GM15510 (cell line): ENCODE results near the gene PPP1R14C.

ENCODE experiments used
- POLR2A ChIP-seq: IDR thresholded peaks from 3 replicates; pipeline ENCODE4 v1.6.1; 2011; ENCODE audit warnings: borderline replicate concordance; ENCODE audit not compliant: insufficient read length; ENCODE audit errors: extremely low read depth

Gene PPP1R14C

GRCh38 chr6:150231525-150231850 is 88.6 kb downstream of the PPP1R14C start:
- no peak for TF ChIP-seq POLR2A

- TF ChIP-seq POLR2A, result no peak
Measured at GRCh38 chr6:150233843-150234269, 91.0 kb downstream of the PPP1R14C start.

DNA sequence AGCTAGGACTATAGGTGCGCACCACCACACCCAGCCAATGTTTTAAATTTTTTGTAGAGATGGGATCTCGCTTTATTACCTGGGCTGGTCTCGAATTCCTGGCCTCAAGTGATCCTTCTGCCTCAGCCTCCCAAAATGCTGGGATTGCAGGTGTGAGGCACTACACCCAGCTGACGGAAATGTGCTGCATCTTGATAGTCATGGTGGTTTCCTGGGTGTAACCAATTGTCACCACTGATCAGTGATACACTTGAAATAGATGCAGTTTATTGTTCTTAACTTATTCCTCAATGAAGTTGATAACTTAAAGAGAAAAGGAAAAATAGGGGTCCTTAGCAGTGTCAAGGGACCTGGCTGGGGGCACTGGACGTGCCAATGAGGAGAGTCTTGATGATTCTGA is 92.4 kb downstream of the PPP1R14C start:
- no peak for TF ChIP-seq POLR2A

GRCh38 chr6:150236114-150236513 is 93.3 kb downstream of the PPP1R14C start:
- no peak for TF ChIP-seq POLR2A

- no peak for TF ChIP-seq POLR2A
Measured at GRCh38 chr6:150236544-150236943, 93.7 kb downstream of the PPP1R14C start.

- no peak for TF ChIP-seq POLR2A
Measured at GRCh38 chr6:150237626-150238025, 94.8 kb downstream of the PPP1R14C start.

DNA sequence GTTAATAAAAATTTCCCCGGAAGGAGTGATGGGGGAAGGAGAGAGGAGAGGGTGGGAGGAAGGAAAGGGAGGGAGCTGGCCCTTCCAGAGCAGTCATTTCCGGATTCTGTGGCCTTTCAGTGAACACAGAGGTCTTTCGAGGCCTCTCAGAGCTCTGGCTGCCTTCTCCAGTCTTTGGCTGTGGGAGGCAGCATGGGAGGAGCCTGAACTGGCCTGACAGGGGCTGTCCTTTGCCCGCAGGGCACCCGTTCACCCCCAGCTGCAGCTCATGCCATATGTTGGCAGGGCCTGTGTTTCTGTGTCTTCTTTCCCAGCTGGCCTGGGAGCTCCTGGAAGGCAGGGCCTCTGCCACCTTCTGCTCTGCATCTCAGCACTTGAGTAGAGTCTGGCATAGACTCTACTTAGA is 95.5 kb downstream of the PPP1R14C start:
- TF ChIP-seq POLR2A, result no peak

DNA sequence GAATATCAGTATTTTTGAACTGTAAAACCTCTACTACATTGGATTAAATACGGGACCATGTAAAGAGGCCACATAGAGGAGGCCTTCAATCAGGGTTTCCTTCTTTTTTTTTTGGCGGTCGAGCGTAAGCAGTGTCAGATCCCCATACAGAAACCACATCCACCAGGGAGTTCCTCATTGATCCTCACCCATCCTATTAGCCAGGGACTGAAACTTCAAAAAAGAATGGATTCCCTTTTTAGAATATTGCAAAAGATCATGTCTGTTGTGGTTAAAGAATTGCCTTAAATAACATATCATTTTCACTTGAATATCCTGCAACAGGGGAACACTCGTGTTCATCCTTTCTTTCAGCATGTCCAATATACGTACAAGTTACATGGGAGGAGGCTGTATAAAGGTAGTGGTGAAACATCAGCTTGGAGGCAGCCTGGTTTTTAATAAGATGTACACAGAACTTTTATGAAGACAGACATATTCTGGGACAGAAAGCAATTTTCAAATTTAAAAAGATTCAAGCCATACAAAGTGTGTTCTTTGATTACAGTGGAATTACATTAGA is 96.1 kb downstream of the PPP1R14C start:
- TF ChIP-seq POLR2A, result no peak

GRCh38 chr6:150243620-150244314 is 100.9 kb downstream of the PPP1R14C start:
- TF ChIP-seq POLR2A, result no peak

- TF ChIP-seq POLR2A, result no peak
Measured at GRCh38 chr6:150245148-150245935, 102.5 kb downstream of the PPP1R14C start.

GRCh38 chr6:150247803-150248202 is 105.0 kb downstream of the PPP1R14C start:
- TF ChIP-seq POLR2A, result no peak

DNA sequence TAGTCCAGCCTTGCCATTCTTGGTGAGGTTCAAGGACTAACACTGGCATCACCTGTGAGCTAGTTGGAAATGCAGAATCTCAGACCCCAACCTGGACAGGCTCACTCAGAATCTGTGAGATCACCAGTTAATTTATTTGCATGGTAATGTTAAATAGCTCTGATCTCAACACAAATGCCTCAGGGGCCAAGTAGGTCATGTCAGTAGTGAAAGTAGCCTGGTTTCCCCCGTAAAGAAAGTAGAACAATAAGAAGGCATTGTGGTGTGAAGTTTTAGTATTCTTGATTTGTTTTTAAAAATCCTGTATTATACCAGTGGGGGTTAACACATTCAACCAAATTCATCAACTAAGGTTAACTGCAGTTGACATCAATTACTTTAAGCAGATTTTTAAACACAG is 105.5 kb downstream of the PPP1R14C start:
- no peak for TF ChIP-seq POLR2A

GRCh38 chr6:150249261-150249660 is 106.4 kb downstream of the PPP1R14C start:
- TF ChIP-seq POLR2A, result no peak

DNA sequence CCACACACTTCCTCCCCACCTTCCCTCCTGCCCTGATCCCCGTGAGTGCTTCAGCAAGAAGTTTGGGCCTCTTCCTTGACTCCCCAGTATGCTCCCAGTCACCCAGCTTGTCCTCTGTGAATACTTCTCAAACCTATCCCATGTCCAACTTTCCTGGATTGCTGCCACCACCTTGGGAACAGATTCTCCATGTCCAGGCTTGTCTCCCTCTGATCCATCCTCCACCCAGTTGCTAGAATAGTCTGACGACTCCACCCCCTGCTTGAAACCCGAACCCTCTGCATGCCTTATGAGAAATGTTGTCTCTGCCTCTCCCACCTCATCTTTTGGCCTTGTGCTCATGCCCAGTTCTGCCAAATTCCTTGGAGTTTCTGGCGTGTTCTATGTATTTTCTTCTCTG is 108.0 kb downstream of the PPP1R14C start:
- TF ChIP-seq POLR2A, result no peak

GRCh38 chr6:150251566-150252186 is 108.8 kb downstream of the PPP1R14C start:
- TF ChIP-seq POLR2A, result no peak
